ENCODE measurements around the gene CASQ2. TPM values are rescaled to one million over a fixed set of nuclear protein-coding genes. Genes with fewer than 3 reads are reported as not detected.

The CASQ2 gene
- polyA plus RNA-seq, 1 of the 3 experiments (the other 2 are of a cell fraction), result not detected

DNA sequence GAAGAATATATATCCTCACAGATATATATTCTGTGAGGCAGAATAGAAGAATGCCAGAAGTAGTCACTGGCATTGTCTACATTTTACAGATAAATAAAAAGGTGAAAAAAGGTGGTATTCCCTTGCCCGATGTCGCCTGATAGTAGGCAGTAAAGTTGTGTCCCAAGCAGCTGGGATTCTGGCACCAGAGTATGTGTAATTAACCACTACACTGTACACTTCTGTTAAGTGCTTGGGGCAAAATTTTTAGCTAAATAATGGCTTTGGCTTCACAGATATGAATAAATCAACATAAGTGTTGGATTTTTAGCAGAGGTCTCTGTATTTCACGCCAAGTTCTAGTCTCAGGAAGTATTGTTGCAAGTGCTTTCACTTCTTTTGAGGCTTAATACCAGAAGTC lies 13.3 kb upstream of the CASQ2 start:
- H3K9me3 ChIP-seq, result no peaks in the 10 kb centered on the region
- no peaks in the 10 kb centered on the region for H4K20me1 ChIP-seq (ENCODE audit: insufficient read depth)
- no peak overlapping the region for H2AFZ ChIP-seq (ENCODE audit: low read depth)
- H3K4me3 ChIP-seq (ENCODE audit: low read depth in 2 of 2, low read length in 1 of 2), result no peak overlapping the region
- no peak for DNase-seq
- H3K36me3 ChIP-seq (replicated peaks in 1 of 2; ENCODE audit: control insufficient read depth in 1 of 2, insufficient read depth in 2 of 2, low read length in 1 of 2), result no peaks in the 10 kb centered on the region
- no peaks in the 10 kb centered on the region for H3K79me2 ChIP-seq (ENCODE audit: insufficient read depth)
- no peaks in the 10 kb centered on the region for H3F3A ChIP-seq (replicated peaks; ENCODE audit: insufficient read depth)
- TF ChIP-seq JUND (IDR thresholded peaks at IDR 0.05), result no peak
- no peaks in the 10 kb centered on the region for H3K9me2 ChIP-seq
- ChIA-PET POLR2A (no interaction called here), CTCF (interaction anchor here (0.6 to 3.6 kb wide), 7 partner anchors 10 to 239 kb away, joined by 3 to 20 read pairs (median 3); no protein-coding TSS in a partner anchor)
- H3K4me2 ChIP-seq, result no peak overlapping the region
- 74% methylated on average over 3 of the region's 3 CpGs for WGBS (ENCODE audit: low lambda C conversion rate)
- H3K9ac ChIP-seq, result no peak overlapping the region
- peaks cover 8% of the 10 kb centered on the region; the same call in 1 of the 2 replicates for H3K27me3 ChIP-seq (ENCODE audit: insufficient read depth)
- H3K4me1 ChIP-seq (ENCODE audit: control insufficient read depth in 1 of 2, insufficient read depth in 2 of 2, low read depth in 1 of 2, low read length in 1 of 2), result no peaks in the 10 kb centered on the region
- H3K27ac ChIP-seq (ENCODE audit: low read depth in 2 of 2, low read length in 1 of 2), result no peak overlapping the region

DNA sequence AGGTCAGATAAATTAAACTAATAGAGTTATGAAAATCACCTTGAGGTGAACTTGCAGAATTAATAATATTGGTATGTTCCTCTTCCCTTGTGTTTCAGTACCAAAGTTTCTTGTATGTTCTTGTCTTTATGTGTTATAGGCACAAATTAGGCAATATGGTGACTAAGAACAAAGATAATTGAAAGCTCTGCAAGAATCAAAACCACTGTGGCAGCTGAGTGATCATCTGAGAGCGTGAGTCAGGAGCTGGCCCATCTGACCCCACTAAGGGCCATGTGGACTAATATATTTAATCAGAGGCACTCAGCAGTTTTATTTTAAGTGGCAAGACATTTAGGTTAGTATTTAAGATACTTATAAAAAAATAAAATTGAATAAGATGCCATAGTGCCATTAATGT lies 12.8 kb upstream of the CASQ2 start:
- no peaks in the 10 kb centered on the region for H3K36me3 ChIP-seq (replicated peaks in 1 of 2; ENCODE audit: control insufficient read depth in 1 of 2, insufficient read depth in 2 of 2, low read length in 1 of 2)
- no peak overlapping the region for H2AFZ ChIP-seq (ENCODE audit: low read depth)
- no peak overlapping the region for H3K4me3 ChIP-seq (ENCODE audit: low read depth in 2 of 2, low read length in 1 of 2)
- no peaks in the 10 kb centered on the region for H3K9me3 ChIP-seq
- H3K27ac ChIP-seq (ENCODE audit: low read depth in 2 of 2, low read length in 1 of 2), result no peak overlapping the region
- H3K9ac ChIP-seq, result no peak overlapping the region
- H3K4me2 ChIP-seq, result no peak overlapping the region
- 62% methylated on average over 1 of the region's 1 CpG for WGBS (ENCODE audit: low lambda C conversion rate)
- ChIA-PET CTCF (interaction anchor here (0.8 to 3.6 kb wide), 5 partner anchors 10 to 239 kb away, joined by 3 to 20 read pairs (median 3); no protein-coding TSS in a partner anchor), POLR2A (no interaction called here)
- H3F3A ChIP-seq (replicated peaks; ENCODE audit: insufficient read depth), result no peaks in the 10 kb centered on the region
- no peak for DNase-seq
- H3K79me2 ChIP-seq (ENCODE audit: insufficient read depth), result no peaks in the 10 kb centered on the region
- no peaks in the 10 kb centered on the region for H4K20me1 ChIP-seq (ENCODE audit: insufficient read depth)
- TF ChIP-seq JUND (IDR thresholded peaks at IDR 0.05) (no peak), RFX5 (IDR thresholded peaks at IDR 0.05; ENCODE audit: low read length) (no peak), FOXJ3 (CRISPR knock-in tag; IDR thresholded peaks at IDR 0.05) (no peak), CHD2 (IDR thresholded peaks at IDR 0.05; ENCODE audit: low read length, partially characterized antibody) (no peak), TAF1 (IDR thresholded peaks at IDR 0.05; ENCODE audit: borderline replicate concordance, low read depth, low read length) (no peak), FOXM1 (IDR thresholded peaks at IDR 0.05; ENCODE audit: low read depth) (no peak), YY1 (IDR thresholded peaks at IDR 0.05; ENCODE audit: low read depth) (no peak), NFIC (IDR thresholded peaks at IDR 0.05; ENCODE audit: borderline replicate concordance) (no peak), RXRA (IDR thresholded peaks at IDR 0.05; ENCODE audit: borderline replicate concordance, low read depth) (no peak), MEF2A (IDR thresholded peaks at IDR 0.05; ENCODE audit: borderline replicate concordance, low read depth) (no peak), TCF12 (IDR thresholded peaks at IDR 0.05) (no peak)
- TF ChIP-seq, protein P1, sequence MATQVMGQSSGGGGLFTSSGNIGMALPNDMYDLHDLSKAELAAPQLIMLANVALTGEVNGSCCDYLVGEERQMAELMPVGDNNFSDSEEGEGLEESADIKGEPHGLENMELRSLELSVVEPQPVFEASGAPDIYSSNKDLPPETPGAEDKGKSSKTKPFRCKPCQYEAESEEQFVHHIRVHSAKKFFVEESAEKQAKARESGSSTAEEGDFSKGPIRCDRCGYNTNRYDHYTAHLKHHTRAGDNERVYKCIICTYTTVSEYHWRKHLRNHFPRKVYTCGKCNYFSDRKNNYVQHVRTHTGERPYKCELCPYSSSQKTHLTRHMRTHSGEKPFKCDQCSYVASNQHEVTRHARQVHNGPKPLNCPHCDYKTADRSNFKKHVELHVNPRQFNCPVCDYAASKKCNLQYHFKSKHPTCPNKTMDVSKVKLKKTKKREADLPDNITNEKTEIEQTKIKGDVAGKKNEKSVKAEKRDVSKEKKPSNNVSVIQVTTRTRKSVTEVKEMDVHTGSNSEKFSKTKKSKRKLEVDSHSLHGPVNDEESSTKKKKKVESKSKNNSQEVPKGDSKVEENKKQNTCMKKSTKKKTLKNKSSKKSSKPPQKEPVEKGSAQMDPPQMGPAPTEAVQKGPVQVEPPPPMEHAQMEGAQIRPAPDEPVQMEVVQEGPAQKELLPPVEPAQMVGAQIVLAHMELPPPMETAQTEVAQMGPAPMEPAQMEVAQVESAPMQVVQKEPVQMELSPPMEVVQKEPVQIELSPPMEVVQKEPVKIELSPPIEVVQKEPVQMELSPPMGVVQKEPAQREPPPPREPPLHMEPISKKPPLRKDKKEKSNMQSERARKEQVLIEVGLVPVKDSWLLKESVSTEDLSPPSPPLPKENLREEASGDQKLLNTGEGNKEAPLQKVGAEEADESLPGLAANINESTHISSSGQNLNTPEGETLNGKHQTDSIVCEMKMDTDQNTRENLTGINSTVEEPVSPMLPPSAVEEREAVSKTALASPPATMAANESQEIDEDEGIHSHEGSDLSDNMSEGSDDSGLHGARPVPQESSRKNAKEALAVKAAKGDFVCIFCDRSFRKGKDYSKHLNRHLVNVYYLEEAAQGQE (IDR thresholded peaks at IDR 0.05; ENCODE audit: low read depth, low read length), result no peak
- TF ChIP-seq, protein P2, sequence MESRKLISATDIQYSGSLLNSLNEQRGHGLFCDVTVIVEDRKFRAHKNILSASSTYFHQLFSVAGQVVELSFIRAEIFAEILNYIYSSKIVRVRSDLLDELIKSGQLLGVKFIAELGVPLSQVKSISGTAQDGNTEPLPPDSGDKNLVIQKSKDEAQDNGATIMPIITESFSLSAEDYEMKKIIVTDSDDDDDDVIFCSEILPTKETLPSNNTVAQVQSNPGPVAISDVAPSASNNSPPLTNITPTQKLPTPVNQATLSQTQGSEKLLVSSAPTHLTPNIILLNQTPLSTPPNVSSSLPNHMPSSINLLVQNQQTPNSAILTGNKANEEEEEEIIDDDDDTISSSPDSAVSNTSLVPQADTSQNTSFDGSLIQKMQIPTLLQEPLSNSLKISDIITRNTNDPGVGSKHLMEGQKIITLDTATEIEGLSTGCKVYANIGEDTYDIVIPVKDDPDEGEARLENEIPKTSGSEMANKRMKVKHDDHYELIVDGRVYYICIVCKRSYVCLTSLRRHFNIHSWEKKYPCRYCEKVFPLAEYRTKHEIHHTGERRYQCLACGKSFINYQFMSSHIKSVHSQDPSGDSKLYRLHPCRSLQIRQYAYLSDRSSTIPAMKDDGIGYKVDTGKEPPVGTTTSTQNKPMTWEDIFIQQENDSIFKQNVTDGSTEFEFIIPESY (IDR thresholded peaks at IDR 0.05; ENCODE audit: borderline replicate concordance, low read depth), result no peak
- TF ChIP-seq, protein P3, sequence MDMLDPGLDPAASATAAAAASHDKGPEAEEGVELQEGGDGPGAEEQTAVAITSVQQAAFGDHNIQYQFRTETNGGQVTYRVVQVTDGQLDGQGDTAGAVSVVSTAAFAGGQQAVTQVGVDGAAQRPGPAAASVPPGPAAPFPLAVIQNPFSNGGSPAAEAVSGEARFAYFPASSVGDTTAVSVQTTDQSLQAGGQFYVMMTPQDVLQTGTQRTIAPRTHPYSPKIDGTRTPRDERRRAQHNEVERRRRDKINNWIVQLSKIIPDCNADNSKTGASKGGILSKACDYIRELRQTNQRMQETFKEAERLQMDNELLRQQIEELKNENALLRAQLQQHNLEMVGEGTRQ (IDR thresholded peaks at IDR 0.05; ENCODE audit: borderline replicate concordance, low read depth, low read length), result no peak
- TF ChIP-seq, protein P4, sequence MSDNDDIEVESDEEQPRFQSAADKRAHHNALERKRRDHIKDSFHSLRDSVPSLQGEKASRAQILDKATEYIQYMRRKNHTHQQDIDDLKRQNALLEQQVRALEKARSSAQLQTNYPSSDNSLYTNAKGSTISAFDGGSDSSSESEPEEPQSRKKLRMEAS (IDR thresholded peaks at IDR 0.05; ENCODE audit: low read depth), result no peak
- TF ChIP-seq, protein P5, sequence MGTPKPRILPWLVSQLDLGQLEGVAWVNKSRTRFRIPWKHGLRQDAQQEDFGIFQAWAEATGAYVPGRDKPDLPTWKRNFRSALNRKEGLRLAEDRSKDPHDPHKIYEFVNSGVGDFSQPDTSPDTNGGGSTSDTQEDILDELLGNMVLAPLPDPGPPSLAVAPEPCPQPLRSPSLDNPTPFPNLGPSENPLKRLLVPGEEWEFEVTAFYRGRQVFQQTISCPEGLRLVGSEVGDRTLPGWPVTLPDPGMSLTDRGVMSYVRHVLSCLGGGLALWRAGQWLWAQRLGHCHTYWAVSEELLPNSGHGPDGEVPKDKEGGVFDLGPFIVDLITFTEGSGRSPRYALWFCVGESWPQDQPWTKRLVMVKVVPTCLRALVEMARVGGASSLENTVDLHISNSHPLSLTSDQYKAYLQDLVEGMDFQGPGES (IDR thresholded peaks at IDR 0.05; ENCODE audit: low read depth, low read length), result no peak
- H3K27me3 ChIP-seq (ENCODE audit: insufficient read depth), result peaks cover 8% of the 10 kb centered on the region; the same call in 1 of the 2 replicates
- no peaks in the 10 kb centered on the region for H3K4me1 ChIP-seq (ENCODE audit: control insufficient read depth in 1 of 2, insufficient read depth in 2 of 2, low read depth in 1 of 2, low read length in 1 of 2)
- H3K9me2 ChIP-seq, result no peaks in the 10 kb centered on the region

Data from SK-N-SH (cell line).